Neuron (in vitro differentiated cells): ENCODE results near the gene NMB.

Experiments
- H2AFZ ChIP-seq: one replicate; pipeline ENCODE4 v1.6.1; 2013; ENCODE audit warnings: low read depth, mild to moderate bottlenecking, inconsistent platforms, low read length, moderate library complexity
- H3K27me3 ChIP-seq: one replicate; pipeline ENCODE4 v1.6.1; 2013; ENCODE audit warnings: low read length; ENCODE audit not compliant: insufficient read depth
- H3K36me3 ChIP-seq: one replicate; pipeline ENCODE4 v1.6.1; 2013; ENCODE audit warnings: low read length; ENCODE audit not compliant: insufficient read depth
- H3K4me1 ChIP-seq: one replicate; pipeline ENCODE4 v1.6.1; 2013; ENCODE audit warnings: low read length; ENCODE audit not compliant: insufficient read depth
- H3K4me3 ChIP-seq: 2 replicates; pipeline ENCODE4 v1.5.1; 2013; ENCODE audit warnings: mild to moderate bottlenecking, low read length, moderate library complexity
- H3K9me3 ChIP-seq: one replicate; pipeline ENCODE4 v1.6.1; 2013; ENCODE audit warnings: low read length

The NMB gene

GRCh38 chr15:84669726-84670125, 11.7 kb upstream of the NMB start:
- H3K4me3 ChIP-seq, result no peak overlapping the region
- H3K9me3 ChIP-seq, result no peaks in the 10 kb centered on the region
- H2AFZ ChIP-seq, result no peak overlapping the region
- H3K36me3 ChIP-seq, result peaks cover 78% of the 10 kb centered on the region
- no peaks in the 10 kb centered on the region for H3K27me3 ChIP-seq
- H3K4me1 ChIP-seq, result no peaks in the 10 kb centered on the region

GRCh38 chr15:84668221-84668982, 10.4 kb upstream of the NMB start:
- H3K4me1 ChIP-seq, result no peaks in the 10 kb centered on the region
- no peaks in the 10 kb centered on the region for H3K27me3 ChIP-seq
- H3K4me3 ChIP-seq, result no peak overlapping the region
- no peaks in the 10 kb centered on the region for H3K9me3 ChIP-seq
- no peak overlapping the region for H2AFZ ChIP-seq
- H3K36me3 ChIP-seq, result peaks cover 75% of the 10 kb centered on the region

GRCh38 chr15:84666373-84666772, 8.4 kb upstream of the NMB start:
- Histone ChIP-seq H3K9me3 (no peaks in the 10 kb centered on the region), H3K4me1 (no peaks in the 10 kb centered on the region), H2AFZ (no peak overlapping the region), H3K27me3 (no peaks in the 10 kb centered on the region), H3K4me3 (no peak overlapping the region), H3K36me3 (peaks cover 70% of the 10 kb centered on the region)

GRCh38 chr15:84661001-84661400, 3.0 kb upstream of the NMB start:
- Histone ChIP-seq H3K36me3 (peaks cover 33% of the 10 kb centered on the region), H3K9me3 (no peaks in the 10 kb centered on the region), H3K4me1 (no peaks in the 10 kb centered on the region), H3K27me3 (no peaks in the 10 kb centered on the region), H2AFZ (no peak overlapping the region), H3K4me3 (no peak overlapping the region)

- H3K9me3 ChIP-seq, result no peaks in the 10 kb centered on the region
Observed at GRCh38 chr15:84659904-84660781, 2.1 kb upstream of the NMB start.

GRCh38 chr15:84658788-84659411, 901 bp upstream of the NMB start:
- H3K36me3 ChIP-seq, result peaks cover 15% of the 10 kb centered on the region
- H3K9me3 ChIP-seq, result no peaks in the 10 kb centered on the region
- H3K27me3 ChIP-seq, result no peaks in the 10 kb centered on the region
- H2AFZ ChIP-seq, result no peak overlapping the region
- H3K4me3 ChIP-seq, result no peak overlapping the region
- no peaks in the 10 kb centered on the region for H3K4me1 ChIP-seq

More at GRCh38 chr15:84659904-84660781, 2.1 kb upstream of the NMB start:
- H3K4me3 ChIP-seq, result no peak overlapping the region
- no peaks in the 10 kb centered on the region for H3K27me3 ChIP-seq
- peaks cover 25% of the 10 kb centered on the region for H3K36me3 ChIP-seq
- no peak overlapping the region for H2AFZ ChIP-seq
- H3K4me1 ChIP-seq, result no peaks in the 10 kb centered on the region

GRCh38 chr15:84657748-84658079, 285 bp downstream of the NMB start:
- Histone ChIP-seq H3K36me3 (peaks cover 15% of the 10 kb centered on the region), H3K4me3 (no peak overlapping the region)

GRCh38 chr15:84656972-84657371, 1.0 kb downstream of the NMB start:
- peaks cover 8% of the 10 kb centered on the region for H3K4me1 ChIP-seq
- H3K36me3 ChIP-seq, result peaks cover 19% of the 10 kb centered on the region
- H2AFZ ChIP-seq, result no peak overlapping the region
- no peak overlapping the region for H3K4me3 ChIP-seq
- H3K27me3 ChIP-seq, result no peaks in the 10 kb centered on the region
- no peaks in the 10 kb centered on the region for H3K9me3 ChIP-seq

More at GRCh38 chr15:84657748-84658079, 285 bp downstream of the NMB start:
- Histone ChIP-seq H3K27me3 (no peaks in the 10 kb centered on the region), H3K4me1 (peaks cover 7% of the 10 kb centered on the region), H3K9me3 (no peaks in the 10 kb centered on the region), H2AFZ (no peak overlapping the region)

GRCh38 chr15:84654689-84655453, 3.1 kb downstream of the NMB start:
- Histone ChIP-seq H3K4me3 (peak overlapping the region; percentile 72), H3K36me3 (peaks cover 25% of the 10 kb centered on the region), H3K27me3 (no peaks in the 10 kb centered on the region), H3K4me1 (peaks cover 8% of the 10 kb centered on the region), H2AFZ (no peak overlapping the region), H3K9me3 (no peaks in the 10 kb centered on the region)

- H3K36me3 ChIP-seq, result peaks cover 30% of the 10 kb centered on the region
- peaks cover 8% of the 10 kb centered on the region for H3K4me1 ChIP-seq
- H3K4me3 ChIP-seq, result peak within 1 kb of the TSS; percentile 72
- no peaks in the 10 kb centered on the region for H3K27me3 ChIP-seq
- H2AFZ ChIP-seq, result no peak within 1 kb of the TSS
- no peaks in the 10 kb centered on the region for H3K9me3 ChIP-seq
Observed at GRCh38 chr15:84653910-84654688, 3.9 kb downstream of the NMB start, which contains the start of gene WDR73. TSS of gene WDR73 (minus strand) at chr15:84654283. CDS start at chr15:84654274, 9 bp downstream.

GRCh38 chr15:84653584-84653909, 4.5 kb downstream of the NMB start:
- no peaks in the 10 kb centered on the region for H3K9me3 ChIP-seq
- H2AFZ ChIP-seq, result no peak overlapping the region
- H3K36me3 ChIP-seq, result peaks cover 36% of the 10 kb centered on the region
- no peaks in the 10 kb centered on the region for H3K27me3 ChIP-seq
- peaks cover 8% of the 10 kb centered on the region for H3K4me1 ChIP-seq
- H3K4me3 ChIP-seq, result peak overlapping the region; percentile 72

- no peaks in the 10 kb centered on the region for H3K27me3 ChIP-seq
- H2AFZ ChIP-seq, result no peak overlapping the region
- H3K9me3 ChIP-seq, result no peaks in the 10 kb centered on the region
- H3K36me3 ChIP-seq, result peaks cover 59% of the 10 kb centered on the region
- peaks cover 8% of the 10 kb centered on the region for H3K4me1 ChIP-seq
- no peak overlapping the region for H3K4me3 ChIP-seq
Observed at GRCh38 chr15:84649706-84650105, 8.3 kb downstream of the NMB start.
